GM20000 (cell line): ENCODE data around the gene SOX6.

Experiments
- DNase-seq: peaks from one replicate; pipeline ENCODE4 v3.0.0; 2012; ENCODE audit warnings: low spot score
- CTCF ChIP-seq: IDR thresholded peaks from 2 replicates; pipeline ENCODE4 v1.5.1; 2012; ENCODE audit warnings: mild to moderate bottlenecking, control low read depth; ENCODE audit errors: extremely low read depth, missing control alignments

The SOX6 gene

GRCh38 chr11:16041207-16041606, 315.1 kb downstream of the SOX6 start:
- DNase-seq = no peak
- no peak for TF ChIP-seq CTCF

- no peak for TF ChIP-seq CTCF
- DNase-seq = no peak
These were observed 316.2 kb downstream of the SOX6 start for GRCh38 chr11:16040151-16040550.

GRCh38 chr11:16037179-16037578, 319.2 kb downstream of the SOX6 start:
- TF ChIP-seq CTCF = no peak
- DNase-seq = no peak

- DNase-seq = no peak
- TF ChIP-seq CTCF = no peak
These were observed 320.1 kb downstream of the SOX6 start for GRCh38 chr11:16036218-16036617.

- no peak for DNase-seq
- no peak for TF ChIP-seq CTCF
These were observed 322.3 kb downstream of the SOX6 start for GRCh38 chr11:16034074-16034473.

- DNase-seq = no peak
- TF ChIP-seq CTCF = no peak
These were observed 323.4 kb downstream of the SOX6 start for GRCh38 chr11:16032974-16033373.

GRCh38 chr11:16031210-16031609, 325.1 kb downstream of the SOX6 start:
- no peak for TF ChIP-seq CTCF
- no peak for DNase-seq
